ENCODE results near the gene MEGF10.
A peak's percentile ranks its signal among the peaks of the same experiment; 100 is the strongest.
"Not testable (repeated sequence)": the region's sequence is repeated elsewhere in the genome, so short reads cannot be mapped to it uniquely, and the experiment has no call there.

The MEGF10 gene

DNA sequence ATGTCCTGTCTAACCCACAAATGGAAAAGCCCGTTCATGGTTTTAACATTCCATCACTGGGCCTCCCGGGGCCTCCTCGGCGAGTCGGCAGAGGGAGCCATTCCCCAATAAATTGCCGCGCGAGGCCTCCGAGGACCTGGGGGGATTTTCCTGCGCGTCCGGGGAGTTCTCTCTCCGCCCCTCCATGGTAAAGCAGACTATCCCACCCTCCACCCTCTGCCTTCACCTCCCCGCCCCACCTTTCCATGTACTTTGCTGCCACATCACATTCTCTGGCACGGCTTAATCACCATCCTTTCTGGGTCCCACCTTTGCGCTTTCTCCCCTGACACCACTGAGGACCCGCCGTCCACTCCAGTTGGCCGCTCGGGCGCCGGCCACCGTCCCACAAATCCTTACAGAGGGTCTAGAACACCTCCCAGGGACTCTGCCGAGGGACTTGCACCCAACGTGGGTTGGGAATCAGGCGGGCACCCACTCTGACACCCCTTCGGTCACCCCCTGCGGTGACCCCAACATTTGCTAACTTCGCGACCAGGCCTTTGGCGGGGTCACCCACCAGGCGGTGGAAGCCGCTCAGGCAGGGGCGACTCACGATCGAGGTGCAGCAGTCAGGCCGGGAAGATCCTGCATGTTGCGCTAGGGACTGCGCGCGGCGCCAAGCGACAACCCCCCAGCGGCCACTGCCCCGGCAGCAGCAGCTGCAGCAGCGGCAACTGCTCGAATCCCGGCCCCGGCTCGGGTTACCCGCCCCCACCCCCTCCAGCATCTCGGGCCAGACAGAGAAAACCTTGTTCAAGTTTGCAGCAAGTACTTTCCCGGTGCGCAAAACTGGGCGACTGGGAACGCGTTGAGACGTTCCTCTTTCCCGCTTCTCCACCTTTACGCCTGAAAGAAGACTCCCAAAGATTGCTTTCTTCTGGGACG lies at the start of gene MEGF10:
MEGF10 (plus strand) TSS at position 778 of the 927 bp plus-strand sequence. CDS start 40,513 bp downstream, outside the sequence.
- peak within 1 kb of the TSS; percentile 92 for H3K4me3 ChIP-seq (ENCODE audit: low read depth, low read length)

DNA sequence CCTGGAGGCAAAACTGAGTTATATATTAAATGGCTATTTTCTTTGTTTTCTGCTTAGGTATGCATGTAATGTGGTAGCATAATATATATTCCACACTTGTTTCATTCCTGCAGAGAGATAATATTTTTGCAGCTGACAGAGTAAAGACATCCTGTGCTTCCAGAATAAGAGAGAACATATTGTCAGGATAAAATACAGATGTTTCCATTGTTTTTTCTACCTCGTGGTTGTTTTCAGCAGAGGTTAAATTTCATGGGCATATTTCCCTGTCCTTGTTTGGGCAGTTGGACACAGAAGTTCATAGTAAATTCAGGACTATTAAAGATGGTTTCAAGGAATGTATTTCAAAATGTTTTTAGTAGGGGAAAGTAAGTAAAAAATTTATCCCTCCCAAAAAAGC lies 47.6 kb upstream of the MEGF10 start:
- H3K4me1 ChIP-seq (ENCODE audit: control insufficient read depth, insufficient read depth, low read length), result peaks cover 5% of the 10 kb centered on the region
- H3K27me3 ChIP-seq (ENCODE audit: control insufficient read depth, insufficient read depth, low read length), result no peaks in the 10 kb centered on the region
- H3K9me3 ChIP-seq (ENCODE audit: control insufficient read depth, insufficient read depth, low read length), result no peaks in the 10 kb centered on the region
- H3K36me3 ChIP-seq (ENCODE audit: control insufficient read depth, insufficient read depth, low read length), result no peaks in the 10 kb centered on the region
- no peak overlapping the region for H3K4me3 ChIP-seq (ENCODE audit: low read depth, low read length)
- no peak overlapping the region for H3K9ac ChIP-seq (ENCODE audit: low read depth, low read length)

More for the DNA sequence above, at the start of gene MEGF10:
- Histone ChIP-seq H3K9me3 (ENCODE audit: control insufficient read depth, insufficient read depth, low read length) (no peaks in the 10 kb centered on the region), H3K27me3 (ENCODE audit: control insufficient read depth, insufficient read depth, low read length) (no peaks in the 10 kb centered on the region), H3K36me3 (ENCODE audit: control insufficient read depth, insufficient read depth, low read length) (no peaks in the 10 kb centered on the region), H3K4me1 (ENCODE audit: control insufficient read depth, insufficient read depth, low read length) (peaks cover 23% of the 10 kb centered on the region), H3K9ac (ENCODE audit: low read depth, low read length) (peak within 1 kb of the TSS; percentile 85)

DNA sequence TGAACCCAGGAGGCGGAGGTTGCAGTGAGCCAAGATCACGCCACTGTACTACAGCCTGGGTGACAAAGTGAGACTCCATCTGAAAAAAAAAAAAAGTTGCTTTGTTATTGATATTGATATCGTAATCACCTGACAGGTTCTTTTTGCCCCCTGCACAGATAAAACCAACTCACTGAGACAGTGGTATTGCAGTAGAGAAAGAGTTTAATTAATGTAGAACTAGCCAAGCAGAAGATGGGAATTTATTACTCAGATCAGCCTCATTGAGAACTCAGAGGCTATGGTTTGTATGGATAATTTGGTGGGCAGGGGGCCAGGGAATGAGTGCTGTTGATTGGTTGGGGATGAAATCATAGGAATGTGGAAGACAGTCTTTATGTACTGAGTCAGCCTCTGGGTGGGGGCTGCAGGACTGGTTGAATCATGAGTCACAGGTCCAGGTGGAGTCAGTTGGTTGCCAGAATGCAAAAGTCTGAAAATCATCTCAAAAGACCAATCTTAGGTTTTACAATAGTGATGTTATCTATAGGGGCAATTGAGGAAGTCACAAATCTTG lies 35.8 kb upstream of the MEGF10 start:
- H3K9ac ChIP-seq (ENCODE audit: low read depth, low read length), result no peak overlapping the region
- H3K4me1 ChIP-seq (ENCODE audit: control insufficient read depth, insufficient read depth, low read length), result peaks cover under 1% of the 10 kb centered on the region
- no peaks in the 10 kb centered on the region for H3K36me3 ChIP-seq (ENCODE audit: control insufficient read depth, insufficient read depth, low read length)
- H3K27me3 ChIP-seq (ENCODE audit: control insufficient read depth, insufficient read depth, low read length), result no peaks in the 10 kb centered on the region
- no peak overlapping the region for H3K4me3 ChIP-seq (ENCODE audit: low read depth, low read length)
- peaks cover 4% of the 10 kb centered on the region for H3K9me3 ChIP-seq (ENCODE audit: control insufficient read depth, insufficient read depth, low read length)

DNA sequence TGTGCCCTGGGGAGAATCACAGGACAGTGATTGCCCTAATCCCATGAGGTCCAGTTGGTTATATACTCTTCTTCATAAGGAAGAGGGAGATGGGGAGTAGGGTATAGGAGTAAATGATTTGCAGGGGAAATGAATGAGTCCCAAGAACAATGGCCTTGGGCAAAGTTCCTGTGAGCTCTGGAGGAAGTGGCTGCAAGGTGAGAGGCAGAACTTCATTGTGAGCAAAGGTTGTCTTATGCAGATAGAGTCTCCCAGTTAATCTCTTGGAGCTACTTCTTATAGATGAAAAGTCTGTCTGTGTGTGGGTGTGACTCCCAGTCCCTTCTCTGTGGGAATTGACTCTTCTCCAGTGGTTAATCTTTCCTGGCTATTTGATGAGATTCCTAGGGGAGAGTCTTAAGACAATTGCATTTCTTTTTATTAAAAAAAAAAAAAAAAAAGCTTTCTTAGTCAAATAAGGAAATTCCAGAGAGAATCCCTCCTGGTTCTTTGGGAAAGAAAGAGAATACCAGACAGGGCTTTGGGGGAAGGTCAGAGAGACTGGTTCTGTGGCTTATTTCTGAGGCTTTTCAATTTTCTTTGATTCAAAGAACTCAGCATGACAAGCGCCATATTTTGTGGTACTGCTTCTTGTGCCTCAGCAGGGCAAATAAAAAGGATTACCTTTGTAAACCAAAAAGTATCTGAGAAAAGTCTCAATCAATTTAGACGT lies 33.6 kb upstream of the MEGF10 start:
- H3K36me3 ChIP-seq (ENCODE audit: control insufficient read depth, insufficient read depth, low read length), result no peaks in the 10 kb centered on the region
- H3K9me3 ChIP-seq (ENCODE audit: control insufficient read depth, insufficient read depth, low read length), result peaks cover 4% of the 10 kb centered on the region
- no peaks in the 10 kb centered on the region for H3K27me3 ChIP-seq (ENCODE audit: control insufficient read depth, insufficient read depth, low read length)
- H3K9ac ChIP-seq (ENCODE audit: low read depth, low read length), result no peak overlapping the region
- H3K4me1 ChIP-seq (ENCODE audit: control insufficient read depth, insufficient read depth, low read length), result no peaks in the 10 kb centered on the region
- H3K4me3 ChIP-seq (ENCODE audit: low read depth, low read length), result no peak overlapping the region

DNA sequence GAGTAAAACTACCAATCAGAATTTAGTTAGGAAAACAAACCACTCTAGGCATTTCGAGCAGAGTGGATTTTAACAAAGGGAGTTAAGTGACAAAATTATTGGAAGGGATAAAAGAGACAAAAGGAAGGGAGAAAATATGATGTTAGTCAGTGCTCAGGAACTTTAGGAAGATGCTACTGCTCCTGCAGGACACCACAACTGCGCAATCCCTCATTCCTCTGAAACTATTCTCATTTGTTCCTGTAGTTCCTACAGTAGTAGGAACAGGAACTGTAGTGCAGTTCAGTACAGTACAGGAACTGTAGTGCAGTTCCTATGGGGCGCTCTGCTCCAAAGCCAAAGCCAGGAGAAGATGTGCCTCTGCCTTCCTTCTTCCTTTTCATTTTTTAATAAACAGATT lies 29.9 kb upstream of the MEGF10 start:
- no peaks in the 10 kb centered on the region for H3K36me3 ChIP-seq (ENCODE audit: control insufficient read depth, insufficient read depth, low read length)
- H3K9ac ChIP-seq (ENCODE audit: low read depth, low read length), result no peak overlapping the region
- H3K9me3 ChIP-seq (ENCODE audit: control insufficient read depth, insufficient read depth, low read length), result no peaks in the 10 kb centered on the region
- no peak overlapping the region for H3K4me3 ChIP-seq (ENCODE audit: low read depth, low read length)
- H3K4me1 ChIP-seq (ENCODE audit: control insufficient read depth, insufficient read depth, low read length), result no peaks in the 10 kb centered on the region
- no peaks in the 10 kb centered on the region for H3K27me3 ChIP-seq (ENCODE audit: control insufficient read depth, insufficient read depth, low read length)

DNA sequence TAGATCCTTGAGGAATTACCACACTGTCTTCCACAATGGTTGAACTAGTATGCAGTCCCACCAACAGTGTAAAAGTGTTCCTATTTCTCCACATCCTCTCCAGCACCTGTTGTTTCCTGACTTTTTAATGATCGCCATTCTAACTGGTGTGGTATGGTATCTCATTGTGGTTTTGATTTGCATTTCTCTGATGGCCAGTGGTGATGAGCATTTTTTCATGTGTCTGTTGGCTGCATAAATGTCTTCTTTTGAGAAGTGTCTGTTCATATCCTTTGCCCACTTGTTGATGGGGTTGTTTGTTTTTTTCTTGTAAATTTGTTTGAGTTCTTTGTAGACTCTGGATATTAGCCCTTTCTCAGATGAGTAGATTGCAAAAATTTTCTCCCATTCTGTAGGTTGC lies 25.1 kb upstream of the MEGF10 start:
- not testable (repeated sequence) for H3K36me3 ChIP-seq (ENCODE audit: control insufficient read depth, insufficient read depth, low read length); H3K4me1 ChIP-seq (ENCODE audit: control insufficient read depth, insufficient read depth, low read length); H3K9me3 ChIP-seq (ENCODE audit: control insufficient read depth, insufficient read depth, low read length); H3K27me3 ChIP-seq (ENCODE audit: control insufficient read depth, insufficient read depth, low read length); H3K9ac ChIP-seq (ENCODE audit: low read depth, low read length); H3K4me3 ChIP-seq (ENCODE audit: low read depth, low read length)

DNA sequence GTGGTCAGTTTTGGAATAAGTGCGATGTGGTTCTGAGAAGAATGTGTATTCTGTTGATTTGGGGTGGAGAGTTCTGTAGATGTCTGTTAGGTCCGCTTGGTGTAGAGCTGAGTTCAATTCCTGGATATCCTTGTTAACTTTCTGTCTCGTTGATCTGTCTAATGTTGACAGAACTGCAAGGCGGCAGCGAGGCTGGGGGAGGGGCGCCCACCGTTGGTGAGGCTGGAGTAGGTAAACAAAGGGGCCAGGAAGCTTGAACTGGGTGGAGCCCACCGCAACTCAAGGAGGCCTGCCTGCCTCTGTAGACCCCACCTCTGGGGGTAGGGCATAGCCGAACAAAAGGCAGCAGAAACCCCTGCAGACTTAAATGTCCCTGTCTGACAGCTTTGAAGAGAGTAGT lies 22.3 kb upstream of the MEGF10 start:
- H3K9me3 ChIP-seq (ENCODE audit: control insufficient read depth, insufficient read depth, low read length); H3K9ac ChIP-seq (ENCODE audit: low read depth, low read length); H3K4me1 ChIP-seq (ENCODE audit: control insufficient read depth, insufficient read depth, low read length); H3K36me3 ChIP-seq (ENCODE audit: control insufficient read depth, insufficient read depth, low read length); H3K27me3 ChIP-seq (ENCODE audit: control insufficient read depth, insufficient read depth, low read length); H3K4me3 ChIP-seq (ENCODE audit: low read depth, low read length): not testable (repeated sequence)

DNA sequence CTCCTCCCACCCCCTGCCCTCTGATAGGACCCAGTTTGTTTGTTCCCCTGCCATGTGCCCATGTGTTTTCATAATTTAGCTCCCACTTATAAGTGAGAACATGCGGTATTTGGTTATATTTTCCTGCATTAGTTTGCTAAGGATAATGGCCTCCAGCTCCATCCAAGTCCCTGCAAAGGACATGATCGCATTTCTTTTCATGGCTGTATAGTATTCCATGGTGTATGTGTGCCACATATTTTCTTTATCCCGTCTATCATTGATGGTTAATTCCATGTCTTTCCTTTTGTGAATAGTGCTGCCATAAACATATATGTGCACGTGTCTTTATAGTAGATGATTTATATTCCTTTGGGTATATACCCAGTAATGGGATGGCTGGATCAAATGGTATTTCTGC lies 19.9 kb upstream of the MEGF10 start:
- not testable (repeated sequence) for H3K4me1 ChIP-seq (ENCODE audit: control insufficient read depth, insufficient read depth, low read length); H3K4me3 ChIP-seq (ENCODE audit: low read depth, low read length); H3K9ac ChIP-seq (ENCODE audit: low read depth, low read length); H3K9me3 ChIP-seq (ENCODE audit: control insufficient read depth, insufficient read depth, low read length); H3K36me3 ChIP-seq (ENCODE audit: control insufficient read depth, insufficient read depth, low read length); H3K27me3 ChIP-seq (ENCODE audit: control insufficient read depth, insufficient read depth, low read length)

DNA sequence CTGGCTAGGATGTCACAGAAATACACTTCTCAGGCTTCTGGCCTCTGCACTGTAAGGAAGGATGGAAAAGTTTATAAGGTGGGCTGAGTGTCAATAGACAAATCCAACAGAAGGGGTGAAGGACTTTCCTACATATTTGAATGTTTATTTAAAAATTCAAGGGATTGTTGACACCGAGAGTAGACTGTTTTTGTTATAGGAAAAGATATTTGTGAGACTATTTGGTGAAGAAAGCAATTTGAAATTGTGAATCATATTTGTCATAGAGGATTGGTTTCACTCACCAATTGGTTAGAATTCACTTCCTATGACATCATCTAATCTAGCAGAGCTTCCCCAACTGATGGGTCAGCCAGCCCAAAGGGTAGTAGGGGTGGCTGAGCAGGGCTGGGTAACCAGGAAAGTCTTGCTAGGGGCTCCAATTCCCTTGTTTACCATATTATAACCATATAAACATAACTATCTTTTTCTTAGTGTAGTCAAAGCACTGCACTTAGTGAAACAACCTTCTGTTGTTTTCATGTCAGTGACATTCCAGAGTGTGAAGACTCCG lies 14.9 kb upstream of the MEGF10 start:
- no peak overlapping the region for H3K9ac ChIP-seq (ENCODE audit: low read depth, low read length)

DNA sequence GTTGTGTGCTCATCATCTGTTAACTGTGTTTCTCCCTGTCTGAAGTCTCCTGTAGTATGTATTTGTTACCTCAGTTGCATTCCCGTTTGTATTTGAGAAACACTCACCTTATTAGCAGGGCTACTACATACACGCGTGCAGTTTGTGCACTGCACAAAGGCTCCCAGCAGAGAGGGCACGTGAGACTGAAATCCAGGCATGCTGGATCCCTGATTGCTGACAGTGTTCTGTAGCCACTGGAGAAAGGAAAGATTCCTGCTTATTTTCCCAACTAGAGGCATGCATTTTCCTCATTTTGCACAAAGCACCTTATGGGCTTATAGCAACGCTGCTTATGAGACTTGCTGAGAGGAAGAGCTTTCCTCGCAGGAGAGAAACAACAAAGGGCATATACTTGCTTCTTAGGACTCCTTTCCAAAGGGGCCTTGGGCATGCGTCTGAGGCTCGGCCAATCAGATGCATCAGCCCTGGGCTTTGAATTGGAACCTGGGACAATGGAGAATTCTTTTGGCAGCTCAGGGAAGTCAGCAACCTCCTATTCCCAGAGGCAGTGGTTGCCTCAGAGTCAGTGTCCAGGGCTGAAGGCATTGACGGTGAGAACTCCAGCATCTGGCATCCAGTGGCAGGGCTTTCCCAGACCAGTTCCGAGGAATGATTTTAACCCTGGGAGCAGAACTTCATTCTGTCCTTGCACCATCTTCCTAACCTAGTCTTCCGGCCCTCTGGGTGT lies 9.9 kb upstream of the MEGF10 start:
- Histone ChIP-seq H3K4me1 (ENCODE audit: control insufficient read depth, insufficient read depth, low read length) (no peaks in the 10 kb centered on the region), H3K4me3 (ENCODE audit: low read depth, low read length) (no peak overlapping the region), H3K27me3 (ENCODE audit: control insufficient read depth, insufficient read depth, low read length) (no peaks in the 10 kb centered on the region), H3K9me3 (ENCODE audit: control insufficient read depth, insufficient read depth, low read length) (no peaks in the 10 kb centered on the region), H3K36me3 (ENCODE audit: control insufficient read depth, insufficient read depth, low read length) (no peaks in the 10 kb centered on the region), H3K9ac (ENCODE audit: low read depth, low read length) (no peak overlapping the region)

More for the DNA sequence above, 14.9 kb upstream of the MEGF10 start:
- Histone ChIP-seq H3K36me3 (ENCODE audit: control insufficient read depth, insufficient read depth, low read length) (no peaks in the 10 kb centered on the region), H3K9me3 (ENCODE audit: control insufficient read depth, insufficient read depth, low read length) (no peaks in the 10 kb centered on the region), H3K4me3 (ENCODE audit: low read depth, low read length) (no peak overlapping the region), H3K27me3 (ENCODE audit: control insufficient read depth, insufficient read depth, low read length) (no peaks in the 10 kb centered on the region), H3K4me1 (ENCODE audit: control insufficient read depth, insufficient read depth, low read length) (no peaks in the 10 kb centered on the region)

DNA sequence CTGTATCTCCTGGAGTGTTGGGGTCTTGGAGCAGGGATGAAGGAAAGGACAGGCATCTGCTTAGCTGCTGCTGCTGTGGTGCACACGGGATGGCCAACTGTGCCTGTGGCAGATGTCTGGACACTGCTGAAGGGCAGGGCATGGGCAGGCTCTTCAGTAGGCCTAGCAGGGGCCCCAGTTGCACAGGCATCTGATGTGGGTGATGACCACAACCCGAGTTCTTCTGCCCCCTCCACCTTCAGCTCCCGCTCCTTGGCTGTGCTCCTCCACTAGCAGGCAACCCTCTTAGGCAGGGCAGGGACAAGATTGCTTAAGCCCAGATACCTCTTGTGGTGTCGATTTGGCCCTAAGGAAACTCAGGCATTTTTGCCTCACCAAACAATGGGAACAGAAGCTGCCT lies 9.0 kb upstream of the MEGF10 start:
- Histone ChIP-seq H3K27me3 (ENCODE audit: control insufficient read depth, insufficient read depth, low read length) (no peaks in the 10 kb centered on the region), H3K9me3 (ENCODE audit: control insufficient read depth, insufficient read depth, low read length) (no peaks in the 10 kb centered on the region), H3K9ac (ENCODE audit: low read depth, low read length) (no peak overlapping the region), H3K4me3 (ENCODE audit: low read depth, low read length) (no peak overlapping the region), H3K4me1 (ENCODE audit: control insufficient read depth, insufficient read depth, low read length) (no peaks in the 10 kb centered on the region), H3K36me3 (ENCODE audit: control insufficient read depth, insufficient read depth, low read length) (no peaks in the 10 kb centered on the region)
